ENCODE measurements around the gene ARHGEF40. TPM values are rescaled to one million over a fixed set of nuclear protein-coding genes. Genes with fewer than 3 reads are reported as not detected.
A peak's percentile ranks its signal among the peaks of the same experiment; 100 is the strongest.

ARHGEF40 gene
- total RNA-seq, 1 experiment from 2014 or later, result 71.4 TPM

DNA sequence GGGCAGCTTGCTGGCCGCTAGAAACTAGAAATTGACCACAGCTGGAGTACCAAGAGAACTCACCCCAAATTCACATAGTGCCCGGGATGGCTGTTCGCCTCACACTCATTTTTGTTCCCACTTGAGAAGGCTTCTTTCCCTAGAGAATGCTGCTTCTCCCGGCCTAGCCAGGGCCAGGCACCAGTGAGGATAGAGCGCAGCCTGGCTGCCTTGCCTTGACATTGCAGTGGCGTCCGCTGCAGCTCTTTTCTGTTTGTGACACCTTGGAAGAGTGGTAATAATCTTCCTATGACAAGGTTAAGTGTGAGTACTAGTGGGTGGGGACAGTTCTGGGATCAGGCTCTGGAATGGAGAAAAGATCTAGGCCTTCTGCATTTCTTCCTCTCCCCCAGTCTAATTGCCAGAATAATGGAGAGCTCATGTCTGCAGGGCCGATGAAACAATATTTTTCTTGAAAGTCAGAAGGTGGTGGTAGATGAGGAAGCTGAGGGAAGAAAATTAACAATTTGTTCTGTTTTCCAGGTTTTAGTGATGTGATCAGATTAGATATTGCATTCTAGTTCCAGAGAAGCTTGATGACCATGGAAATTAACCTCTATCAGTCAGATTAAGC, 34.5 kb downstream of the ARHGEF40 start:
- no peak overlapping the region for H2BK20ac ChIP-seq (ENCODE audit: low read depth, low read length, poor library complexity, severe bottlenecking)
- H3K9ac ChIP-seq (ENCODE audit: extremely low read depth, insufficient read length, low read length), result peak overlapping the region; percentile 97
- H3K4ac ChIP-seq (ENCODE audit: low read depth, low read length), result no peak overlapping the region
- H4K5ac ChIP-seq (ENCODE audit: insufficient read length, low read depth, low read length), result no peak overlapping the region
- TF ChIP-seq, protein P1, sequence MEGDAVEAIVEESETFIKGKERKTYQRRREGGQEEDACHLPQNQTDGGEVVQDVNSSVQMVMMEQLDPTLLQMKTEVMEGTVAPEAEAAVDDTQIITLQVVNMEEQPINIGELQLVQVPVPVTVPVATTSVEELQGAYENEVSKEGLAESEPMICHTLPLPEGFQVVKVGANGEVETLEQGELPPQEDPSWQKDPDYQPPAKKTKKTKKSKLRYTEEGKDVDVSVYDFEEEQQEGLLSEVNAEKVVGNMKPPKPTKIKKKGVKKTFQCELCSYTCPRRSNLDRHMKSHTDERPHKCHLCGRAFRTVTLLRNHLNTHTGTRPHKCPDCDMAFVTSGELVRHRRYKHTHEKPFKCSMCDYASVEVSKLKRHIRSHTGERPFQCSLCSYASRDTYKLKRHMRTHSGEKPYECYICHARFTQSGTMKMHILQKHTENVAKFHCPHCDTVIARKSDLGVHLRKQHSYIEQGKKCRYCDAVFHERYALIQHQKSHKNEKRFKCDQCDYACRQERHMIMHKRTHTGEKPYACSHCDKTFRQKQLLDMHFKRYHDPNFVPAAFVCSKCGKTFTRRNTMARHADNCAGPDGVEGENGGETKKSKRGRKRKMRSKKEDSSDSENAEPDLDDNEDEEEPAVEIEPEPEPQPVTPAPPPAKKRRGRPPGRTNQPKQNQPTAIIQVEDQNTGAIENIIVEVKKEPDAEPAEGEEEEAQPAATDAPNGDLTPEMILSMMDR (conservative IDR thresholded peaks at IDR 0.05), result peak; percentile 95
- peak; percentile 79 for DNase-seq
- no peaks in the 10 kb centered on the region for H3K9me3 Mint-ChIP-seq
- H4K91ac ChIP-seq (ENCODE audit: insufficient read length, low read depth, low read length), result peak overlapping the region; percentile 71
- H3K4me1 ChIP-seq (ENCODE audit: insufficient read depth, low read length), result peaks cover 14% of the 10 kb centered on the region; the same call in 1 of the 2 replicates
- H3K18ac ChIP-seq (ENCODE audit: insufficient read length, low read depth, low read length), result peak overlapping the region; percentile 95
- no peaks in the 10 kb centered on the region for H3K79me1 ChIP-seq (ENCODE audit: insufficient read depth, low read depth, low read length, poor library complexity, severe bottlenecking)
- no peak overlapping the region for H2BK15ac ChIP-seq (ENCODE audit: low read depth, low read length)
- no peak overlapping the region for H2AFZ ChIP-seq (ENCODE audit: low read length)
- no peak overlapping the region for H2BK120ac ChIP-seq (ENCODE audit: low read depth, low read length, poor library complexity, severe bottlenecking)
- WGBS (ENCODE audit: extremely low coverage, insufficient read length, low lambda C conversion rate), result no CpG with 5 or more reads among the region's 8 CpGs
- no peak overlapping the region for H3K56ac ChIP-seq (ENCODE audit: insufficient read length, low read depth, low read length)
- peak overlapping the region; percentile 96 for H3K14ac ChIP-seq (ENCODE audit: insufficient read depth, low read length)
- peak overlapping the region; percentile 83 to 99 for H3K4me3 Mint-ChIP-seq
- peaks cover 3% of the 10 kb centered on the region for H4K20me1 ChIP-seq (ENCODE audit: control insufficient read depth, insufficient read depth, insufficient read length)
- peak overlapping the region; percentile 87 to 98 (median 98) for H3K27ac Mint-ChIP-seq
- no peak overlapping the region for H2AK5ac ChIP-seq (ENCODE audit: insufficient read length, low read length)
- no peaks in the 10 kb centered on the region; the same call in 1 of the 2 replicates for H3K27me3 Mint-ChIP-seq (ENCODE audit: low read depth)
- H3K9me3 ChIP-seq (ENCODE audit: control insufficient read depth, low read depth, low read length), result no peaks in the 10 kb centered on the region
- H3K79me2 ChIP-seq (ENCODE audit: insufficient read depth, low read length), result no peaks in the 10 kb centered on the region; the same call in 1 of the 2 replicates
- peaks cover 63 to 73% of the 10 kb centered on the region in 2 experiments for H3K4me1 Mint-ChIP-seq
- H3K27me3 ChIP-seq (ENCODE audit: insufficient read depth, low read length), result no peaks in the 10 kb centered on the region
- peak overlapping the region; percentile 73 for H3K27ac ChIP-seq (ENCODE audit: insufficient read length, low read depth, low read length)
- H4K8ac ChIP-seq (replicated peaks; ENCODE audit: insufficient read length, low read depth, low read length), result no peak overlapping the region
- H3K23me2 ChIP-seq (ENCODE audit: insufficient read length, low read depth, low read length, poor library complexity, severe bottlenecking), result peaks cover 18% of the 10 kb centered on the region
- no peak overlapping the region for H3K23ac ChIP-seq (ENCODE audit: insufficient read length, low read depth, low read length)
- H2BK5ac ChIP-seq (ENCODE audit: insufficient read length, low read length), result peak overlapping the region; percentile 47
- H3K36me3 Mint-ChIP-seq (ENCODE audit: insufficient read depth in 1 of 3, low read depth in 3 of 3), result 0 out of 7 replicates have a peak, but pooled peaks cover 0 to 3% (median 0%) of the 10 kb centered on the region in 3 experiments
- H2BK12ac ChIP-seq (ENCODE audit: insufficient read length, low read depth, low read length), result no peak overlapping the region
- peak overlapping the region; percentile 89 for H3K4me2 ChIP-seq (ENCODE audit: insufficient read depth, insufficient read length, low read length)
- H3T11ph ChIP-seq (ENCODE audit: low read length), result no peak overlapping the region
